DMS53 (cell line): ENCODE data around the gene DPP8.
"Not testable (repeated sequence)": the region's sequence is repeated elsewhere in the genome, so short reads cannot be mapped to it uniquely, and the experiment has no call there.

Experiments used
- DNase-seq: peaks from one replicate; lab custom pipeline; 2025; lab: John Stamatoyannopoulos, UW

DPP8 gene

DNA sequence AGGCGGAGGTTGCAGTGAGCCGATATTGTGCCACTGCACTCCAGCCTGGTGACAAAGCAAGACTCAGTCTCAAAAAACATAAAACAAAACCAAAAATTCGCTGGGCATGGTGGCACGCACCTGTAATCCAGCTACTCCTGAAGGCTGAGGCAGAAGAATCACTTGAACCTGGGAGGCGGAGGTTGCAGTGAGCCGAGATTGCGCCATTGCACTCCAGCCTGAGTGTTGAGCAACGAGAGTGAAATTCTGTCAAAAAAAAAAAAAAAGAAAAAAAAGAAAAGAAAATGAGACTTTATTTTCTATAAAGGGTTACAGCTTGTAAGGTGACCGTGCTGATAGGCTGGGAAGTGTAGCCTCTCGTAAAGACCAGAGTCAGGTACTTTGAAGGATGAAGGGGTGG, 6.7 kb upstream of the DPP8 start:
- DNase-seq: no peak

DNA sequence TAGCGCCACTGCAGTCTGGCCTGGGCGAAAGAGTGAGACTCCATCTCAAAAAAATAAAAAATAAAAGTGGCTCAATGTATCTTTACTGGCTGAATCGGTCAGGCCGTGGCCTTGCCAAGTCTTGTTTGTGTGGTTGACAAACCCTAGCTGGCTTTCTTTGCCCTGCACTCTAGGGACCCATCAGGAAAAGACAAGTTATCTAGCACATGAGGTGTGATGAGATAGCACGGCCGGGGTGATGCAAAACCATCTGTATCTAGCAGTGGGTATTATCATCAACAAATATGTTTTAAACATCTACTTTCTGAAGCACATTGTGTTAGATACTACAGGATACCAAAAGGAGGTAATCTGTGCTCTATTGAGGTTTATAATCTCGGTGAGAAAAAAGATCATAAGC, 3.9 kb upstream of the DPP8 start:
- no peak for DNase-seq

DNA sequence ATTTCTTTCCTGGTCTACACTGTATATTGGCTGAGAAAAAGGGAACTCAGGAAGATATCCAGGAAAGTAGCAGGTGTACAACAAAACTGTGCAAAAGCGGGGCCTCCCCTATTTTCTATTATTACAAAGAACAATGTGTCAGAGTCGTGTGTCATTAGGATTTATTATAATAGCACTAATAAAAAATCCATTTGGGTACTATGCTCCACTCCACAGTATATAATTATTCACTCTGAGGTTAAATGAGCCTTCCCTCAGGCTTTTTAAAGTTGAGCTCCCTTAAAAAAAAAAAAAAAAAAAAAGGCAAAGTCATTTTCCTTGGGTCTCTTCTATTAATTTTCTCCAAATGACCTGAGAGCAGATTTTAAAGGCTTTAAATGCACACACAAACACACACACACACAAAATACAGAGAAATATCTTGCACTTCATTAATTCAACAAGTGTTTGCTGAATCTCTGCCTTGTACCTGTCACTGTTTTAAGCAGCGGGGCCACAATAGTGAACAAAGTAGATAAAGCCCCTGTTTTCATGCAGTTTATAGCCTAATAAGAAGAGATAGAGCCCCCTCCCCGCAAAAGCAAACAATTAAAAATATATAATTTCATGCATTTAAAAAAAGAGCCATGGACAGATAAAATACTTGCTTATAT, 1.3 kb upstream of the DPP8 start:
- no peak for DNase-seq

DNA sequence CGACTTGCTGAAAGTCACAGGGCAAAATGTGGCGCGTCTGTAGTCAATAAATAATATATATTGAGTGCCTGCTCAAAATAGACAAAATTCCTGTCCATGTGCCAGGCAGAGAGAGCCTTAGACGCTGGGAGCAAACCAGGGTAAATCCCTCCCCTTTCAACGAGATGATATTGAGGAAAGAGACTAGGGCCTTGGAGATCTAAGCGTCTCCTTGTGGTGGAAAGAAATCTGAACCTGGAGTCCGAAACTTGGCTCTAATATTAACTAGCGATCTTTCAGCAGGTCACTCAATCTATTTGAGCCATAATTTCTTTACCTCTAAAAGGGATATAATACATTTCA, 348 bp upstream of the DPP8 start:
- no peak for DNase-seq

DNA sequence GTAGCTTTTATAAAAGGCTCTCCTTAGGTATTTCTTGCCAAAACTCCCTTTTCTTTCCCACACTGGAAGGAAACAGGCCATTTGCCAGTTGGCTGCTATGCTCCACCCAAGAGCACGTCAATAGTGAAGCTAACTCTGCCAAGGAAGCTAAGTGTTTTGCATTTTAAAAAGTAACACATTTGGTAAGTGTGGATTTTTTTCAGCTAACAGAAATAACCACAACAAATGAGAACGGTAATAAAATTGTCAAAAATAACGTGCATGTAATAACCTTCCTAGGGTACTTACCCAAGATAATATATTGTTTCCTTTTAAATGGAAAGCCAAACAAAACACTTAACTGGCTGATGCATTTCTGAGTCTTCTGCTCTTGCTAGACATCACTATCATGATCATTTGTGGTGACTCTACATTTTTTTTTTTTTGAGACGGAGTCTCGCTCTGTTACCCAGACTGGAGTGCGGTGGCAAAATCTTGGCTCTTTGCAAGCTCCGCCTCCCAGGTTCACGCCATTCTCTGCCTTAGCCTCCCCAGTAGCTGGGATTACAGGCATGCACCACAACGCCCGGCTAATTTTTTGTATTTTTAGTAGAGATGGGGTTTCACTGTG, 4.6 kb downstream of the DPP8 start:
- DNase-seq: no peak

DNA sequence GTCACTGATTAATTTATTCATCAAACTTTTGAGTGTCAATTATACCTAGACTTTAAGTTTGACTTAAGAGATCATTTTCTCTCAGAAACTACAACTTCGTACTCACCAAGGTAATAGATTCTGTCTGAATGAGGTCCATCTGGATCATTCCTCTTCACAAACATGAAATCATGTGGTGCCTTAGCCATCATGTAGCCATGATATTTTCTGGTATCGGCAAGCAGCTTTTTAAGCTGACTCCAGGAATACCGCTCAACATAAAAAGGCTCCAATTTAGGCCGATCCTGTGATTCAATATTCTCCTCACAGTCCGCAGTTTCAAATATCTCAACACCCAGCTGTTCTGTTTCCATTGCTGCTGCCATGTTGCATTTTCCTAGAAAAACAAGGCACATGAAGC, 5.3 kb downstream of the DPP8 start:
- DNase-seq: no peak

DNA sequence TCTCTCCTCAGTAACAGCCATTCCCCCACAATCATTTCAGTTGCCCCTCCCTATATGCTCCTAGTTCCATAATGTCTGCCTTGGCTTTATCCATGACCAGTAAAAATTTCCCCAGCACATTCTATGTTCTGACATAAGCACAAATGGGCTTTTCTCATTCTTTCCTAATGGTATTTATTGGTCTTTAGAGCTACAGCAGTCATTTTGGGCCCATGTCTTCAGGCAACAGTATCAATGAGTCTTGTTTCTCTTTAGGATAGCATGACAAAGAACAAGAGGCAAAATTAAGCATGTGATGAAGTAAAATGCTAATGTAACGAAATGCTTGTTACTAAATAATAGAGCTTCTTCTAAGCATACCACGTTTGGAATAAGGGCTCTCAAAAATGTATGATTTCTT, 8.2 kb downstream of the DPP8 start:
- no peak for DNase-seq

DNA sequence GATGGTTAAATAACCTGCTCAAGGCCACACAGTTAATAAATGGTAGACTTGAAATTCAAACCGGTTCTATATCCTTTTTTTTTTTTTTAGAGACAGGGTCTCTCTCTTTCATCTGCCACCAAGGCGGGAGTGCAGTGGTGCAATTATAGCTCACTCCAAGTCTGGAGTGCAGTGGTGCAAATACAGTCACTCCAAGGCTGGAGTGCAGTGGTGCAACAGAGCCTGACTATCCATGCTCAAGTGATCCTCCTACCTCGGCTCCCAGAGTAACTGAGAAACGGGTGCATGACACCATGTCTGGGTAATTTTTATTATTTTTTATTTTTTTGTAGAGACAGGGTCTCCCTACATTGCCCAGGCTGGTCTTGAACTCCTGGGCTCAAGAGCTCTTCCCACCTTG, 23.4 kb downstream of the DPP8 start:
- no peak for DNase-seq

DNA sequence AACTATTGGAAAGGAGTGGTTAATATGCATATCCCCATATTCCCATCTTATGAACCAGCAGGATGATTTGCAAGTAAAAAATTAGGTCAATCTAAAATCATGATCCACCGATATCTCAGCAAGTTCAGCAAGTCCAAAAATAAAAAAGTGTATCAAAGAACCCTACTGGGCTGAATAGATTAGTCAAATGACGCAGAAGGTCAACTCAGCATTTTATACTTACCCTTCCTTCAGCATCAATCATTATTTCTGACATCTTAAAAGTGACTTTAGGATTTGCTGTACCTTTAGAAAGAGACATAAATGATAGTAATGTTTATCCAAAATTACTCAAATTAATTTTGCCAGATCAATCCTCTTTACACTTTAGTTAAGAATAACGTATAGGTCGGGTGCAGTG, 32.6 kb downstream of the DPP8 start:
- DNase-seq: no peak

DNA sequence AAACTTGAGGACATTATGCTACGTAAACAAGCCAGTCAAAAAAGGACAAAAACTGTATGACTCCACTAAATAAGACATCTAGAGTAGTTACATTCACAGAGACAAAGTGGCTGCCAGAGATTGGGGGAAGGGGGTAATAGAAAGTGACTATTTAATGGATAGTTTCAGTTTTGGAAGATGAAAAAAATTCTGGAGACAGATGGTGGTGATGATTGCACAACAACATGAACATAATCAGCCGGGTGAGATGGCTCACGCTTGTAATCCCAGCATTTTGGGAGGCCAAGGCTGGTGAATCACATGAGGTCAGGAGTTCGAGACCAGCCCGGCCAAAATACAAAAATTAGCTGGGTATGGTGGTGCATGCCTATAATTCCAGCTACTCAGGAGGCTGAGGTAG, 40.6 kb downstream of the DPP8 start:
- DNase-seq: no peak

DNA sequence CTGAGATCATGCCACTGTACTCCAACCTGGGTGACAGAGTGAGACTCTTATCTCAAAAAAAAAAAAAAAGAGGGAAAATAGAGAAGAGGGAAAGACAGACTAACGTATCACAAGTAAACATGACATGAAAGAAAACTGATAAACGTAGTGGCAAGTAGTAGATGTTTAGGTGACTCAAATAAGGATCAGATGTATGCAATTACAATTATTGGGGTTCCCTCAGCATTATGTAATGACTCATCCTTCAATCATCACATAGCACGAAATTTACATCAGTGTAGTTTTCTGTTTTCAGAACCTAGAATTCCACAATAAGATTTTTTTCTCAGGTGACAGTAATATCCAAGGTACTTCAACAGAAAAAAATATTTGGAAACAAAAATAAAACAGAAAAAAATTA, 46.6 kb downstream of the DPP8 start:
- no peak for DNase-seq

DNA sequence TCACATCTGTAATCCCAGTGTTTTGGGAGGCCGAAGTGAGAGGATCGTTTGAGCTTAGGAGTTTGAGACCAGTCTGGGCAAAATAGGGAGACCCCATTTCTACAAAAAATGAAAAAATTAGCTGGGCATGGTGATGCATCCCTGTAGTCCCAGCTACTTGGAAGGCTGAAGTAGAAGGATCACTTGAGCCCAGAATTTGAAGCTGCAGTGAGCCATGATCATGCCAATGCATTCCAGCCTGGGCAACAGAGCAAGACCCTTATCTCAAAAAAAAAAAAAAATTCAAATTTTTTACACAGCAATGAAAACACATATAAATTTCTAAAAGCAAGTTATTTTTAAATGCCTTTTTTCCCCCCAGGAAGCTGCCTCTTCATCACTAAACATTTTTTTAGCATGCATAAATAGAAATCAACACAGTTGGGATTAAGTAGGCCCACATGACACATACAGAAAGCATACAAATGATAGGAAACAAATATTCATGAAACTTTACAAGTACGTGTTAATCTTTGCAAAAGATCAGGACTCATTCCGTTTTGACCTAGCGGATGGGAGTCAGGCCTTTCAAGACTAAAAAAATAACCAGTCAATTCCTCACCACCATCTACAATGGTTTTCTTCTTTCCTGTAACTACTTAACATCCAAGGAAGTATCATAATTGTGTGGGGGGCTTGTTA, 49.1 kb downstream of the DPP8 start:
- no peak for DNase-seq

DNA sequence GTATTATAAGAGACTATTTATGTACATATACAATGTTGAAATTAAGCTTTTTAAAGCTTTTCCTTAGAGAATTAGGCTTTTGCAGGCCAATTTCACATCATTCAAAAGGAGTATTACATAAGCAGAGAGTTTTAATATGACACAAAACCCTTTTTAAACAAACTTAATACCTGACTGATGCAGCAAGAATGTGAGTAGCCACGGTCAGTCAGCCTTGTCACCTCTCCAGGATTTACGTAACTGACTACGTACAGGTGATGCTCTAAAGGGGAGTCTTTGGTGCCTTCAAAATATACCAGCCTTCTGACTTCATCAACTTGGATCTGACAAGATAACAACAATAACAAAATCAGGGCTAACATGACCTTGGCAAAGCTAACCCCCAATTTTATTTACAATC, 50.6 kb downstream of the DPP8 start:
- DNase-seq: no peak

DNA sequence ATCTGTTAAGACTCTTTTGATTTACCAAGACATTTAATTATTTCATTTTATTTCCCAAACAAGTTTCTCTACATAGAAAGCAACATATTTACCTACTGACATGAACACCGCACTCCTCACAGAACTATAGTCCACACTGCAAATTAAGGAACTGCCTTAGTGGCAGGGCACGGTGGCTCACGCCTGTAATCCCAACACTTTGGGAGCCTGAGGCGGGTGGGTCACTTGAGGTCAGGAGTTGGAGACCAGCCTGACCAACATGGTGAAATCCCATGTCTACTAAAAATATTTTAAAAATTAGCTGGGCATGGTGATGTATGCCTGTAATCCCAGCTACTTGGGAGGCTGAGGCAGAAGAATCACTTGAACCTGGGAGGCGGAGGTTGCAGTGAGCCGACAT, 54.4 kb downstream of the DPP8 start:
- DNase-seq: not testable (repeated sequence)

DNA sequence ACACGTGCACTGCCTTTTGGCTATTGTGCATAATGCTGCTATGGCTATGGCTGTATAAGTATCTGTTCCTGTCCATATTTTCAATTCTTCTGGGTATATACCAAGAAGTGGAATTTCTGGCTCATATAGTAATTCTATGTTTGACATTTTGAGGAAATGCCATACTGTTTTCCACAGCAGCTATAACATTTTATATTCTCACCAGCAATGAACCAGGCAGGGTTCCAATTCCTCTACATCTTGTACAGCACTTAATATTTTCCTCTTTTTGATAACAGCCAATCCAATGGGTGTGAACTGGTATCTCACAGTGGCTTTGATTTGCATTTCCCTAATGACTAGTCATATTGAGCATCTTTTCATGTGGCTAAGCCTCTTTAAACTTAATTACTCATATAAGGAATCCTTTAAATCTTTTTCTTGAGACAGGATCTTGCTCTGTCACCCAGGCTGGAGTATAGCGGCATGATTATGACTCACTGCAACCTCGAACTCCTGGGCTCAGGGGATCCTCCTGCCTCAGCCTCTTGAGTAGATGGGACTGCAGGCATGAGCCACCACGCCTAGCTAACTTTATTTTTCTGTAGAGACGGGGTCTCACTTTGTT, 56.6 kb downstream of the DPP8 start:
- DNase-seq: no peak

DNA sequence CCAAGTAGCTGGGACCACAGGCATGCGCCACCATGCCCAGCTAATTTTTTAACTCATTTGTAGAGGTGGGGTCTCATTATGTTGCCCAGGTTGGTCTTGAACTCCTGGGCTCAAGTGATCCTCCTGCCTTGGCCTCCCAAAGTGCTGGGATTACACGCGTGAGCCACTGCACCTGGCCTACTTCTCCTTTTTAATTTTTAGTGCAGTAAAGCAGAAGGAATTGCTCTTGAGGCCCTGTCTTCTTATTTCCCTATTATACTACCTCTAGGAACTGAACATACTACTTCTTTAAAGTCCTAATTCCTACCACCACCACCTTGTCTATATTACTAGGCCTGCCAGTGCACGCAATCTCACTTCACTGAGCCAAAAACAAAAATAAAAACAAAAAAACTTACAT, 62.2 kb downstream of the DPP8 start:
- not testable (repeated sequence) for DNase-seq

DNA sequence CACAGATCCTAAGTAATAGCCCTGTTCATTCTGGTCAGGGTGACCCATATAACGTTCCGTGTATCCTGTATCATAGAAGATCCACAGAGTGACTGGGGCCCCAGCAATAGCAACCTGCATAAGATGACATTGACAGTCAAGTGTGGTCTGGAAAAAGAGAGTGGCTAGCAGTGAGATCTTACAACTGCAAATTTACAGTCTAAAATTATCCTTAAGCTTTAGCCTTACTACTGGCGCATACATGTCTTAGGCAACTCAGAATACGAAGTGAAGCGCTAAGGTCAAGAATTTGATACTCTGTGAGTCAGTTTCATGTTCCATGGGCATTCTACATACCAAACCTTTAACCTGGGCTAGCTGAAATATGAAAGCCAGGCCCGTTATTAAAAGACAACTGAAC, 65.5 kb downstream of the DPP8 start:
- no peak for DNase-seq

DNA sequence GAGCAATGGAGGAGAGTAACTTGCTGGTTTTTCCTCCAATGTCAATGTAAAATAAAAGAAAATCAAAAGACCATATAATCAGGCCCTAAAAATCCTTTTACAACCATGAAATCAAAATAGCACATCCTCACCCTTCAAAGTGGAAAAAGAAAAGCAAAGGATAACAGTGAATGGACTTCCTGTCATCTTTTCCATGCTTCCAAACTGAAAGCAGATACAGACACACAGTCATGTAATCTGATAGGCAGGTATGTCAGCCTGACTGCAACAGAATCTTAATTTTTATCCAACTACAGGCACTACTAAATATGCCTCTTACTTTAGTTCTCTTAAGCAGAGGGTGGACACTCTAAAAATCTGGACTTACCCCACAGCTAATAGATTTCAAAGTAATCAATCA, 66.9 kb downstream of the DPP8 start:
- DNase-seq: no peak

DNA sequence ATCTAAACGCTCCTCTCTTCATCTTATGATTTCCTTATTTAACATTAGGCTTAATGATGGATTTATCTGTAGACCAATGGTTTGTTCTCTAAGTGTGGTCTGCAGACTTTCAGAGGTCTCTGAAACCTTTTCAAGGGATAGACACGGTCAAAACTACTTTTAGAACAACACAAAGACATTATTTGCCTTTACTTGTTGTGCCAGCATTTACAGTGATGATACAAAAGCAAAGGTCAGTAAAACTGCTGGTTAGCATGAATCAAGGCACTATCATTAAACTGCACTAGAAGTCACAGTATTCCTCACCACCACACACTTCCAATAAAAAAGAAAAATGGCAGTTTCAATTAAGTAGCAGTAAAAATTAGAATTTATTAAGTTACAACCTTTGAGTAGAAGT, 70.3 kb downstream of the DPP8 start:
- DNase-seq: no peak

DNA sequence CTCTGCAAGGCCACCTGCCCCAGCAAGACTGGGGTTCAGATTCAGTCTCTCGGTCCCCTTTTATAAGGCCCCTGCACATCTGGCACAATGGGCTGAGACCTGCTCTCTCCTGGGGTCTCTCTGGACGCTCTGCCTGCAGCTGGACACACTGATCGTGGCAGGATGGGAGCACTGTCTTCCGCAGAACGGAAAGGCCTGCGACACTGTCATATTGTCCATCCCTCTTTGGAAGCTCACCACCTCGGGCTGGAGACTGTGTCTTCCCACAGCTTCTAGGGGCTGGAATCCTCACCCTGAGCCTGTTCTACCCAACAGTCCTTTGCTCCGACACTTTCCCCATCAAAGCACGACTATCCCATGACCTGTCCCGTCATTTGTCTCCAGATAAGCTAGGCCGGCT, 83.3 kb downstream of the DPP8 start:
- no peak for DNase-seq

DNA sequence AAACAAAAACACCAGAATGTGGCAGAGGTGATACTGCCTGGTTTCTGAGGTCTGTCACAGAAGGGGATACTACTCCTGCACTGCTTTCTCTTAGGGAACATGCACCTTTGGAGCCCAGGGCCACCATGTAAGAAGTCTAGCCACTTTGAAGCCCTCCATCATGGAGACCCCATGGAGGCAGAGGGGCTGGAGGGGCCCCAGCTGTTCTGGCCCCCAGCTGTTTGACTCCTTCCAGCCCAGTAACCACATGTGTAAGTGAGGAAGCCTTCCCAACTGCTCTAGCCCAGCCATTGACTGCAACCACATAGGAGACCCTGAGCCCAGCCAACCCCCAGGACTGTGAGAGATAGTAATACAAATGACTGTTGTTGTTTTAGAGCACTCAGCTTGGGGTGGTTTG, 85.8 kb downstream of the DPP8 start:
- no peak for DNase-seq

DNA sequence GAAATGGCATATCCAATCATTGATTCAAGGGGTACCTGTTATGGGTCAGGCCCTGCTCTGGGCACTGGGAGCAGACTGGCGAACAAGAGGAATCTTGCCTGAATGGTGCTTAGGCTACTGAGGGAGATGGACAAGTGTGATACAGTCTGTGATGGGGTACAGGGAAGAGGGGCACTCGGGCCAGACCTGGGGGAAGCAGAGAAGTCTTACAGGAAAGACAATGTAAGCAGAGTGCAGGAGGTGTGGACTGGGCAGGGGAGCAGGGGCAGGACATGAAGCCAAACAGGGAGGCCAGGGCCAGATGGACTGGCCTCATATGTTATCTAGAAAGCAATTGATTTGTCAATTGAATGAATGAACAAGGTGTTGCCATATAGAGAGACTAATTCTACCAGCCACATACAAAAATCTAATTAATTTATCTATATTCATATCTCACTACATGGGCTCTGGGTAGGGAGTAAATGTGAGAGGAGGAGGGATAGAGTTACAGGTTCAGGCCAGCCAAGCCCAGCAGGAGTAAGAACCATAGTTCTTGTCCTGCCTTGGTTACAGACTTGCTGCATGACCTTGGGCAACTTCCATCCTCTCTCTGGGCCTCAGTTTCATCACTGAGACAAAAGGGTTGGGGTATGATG, 91.2 kb downstream of the DPP8 start:
- DNase-seq: no peak

DNA sequence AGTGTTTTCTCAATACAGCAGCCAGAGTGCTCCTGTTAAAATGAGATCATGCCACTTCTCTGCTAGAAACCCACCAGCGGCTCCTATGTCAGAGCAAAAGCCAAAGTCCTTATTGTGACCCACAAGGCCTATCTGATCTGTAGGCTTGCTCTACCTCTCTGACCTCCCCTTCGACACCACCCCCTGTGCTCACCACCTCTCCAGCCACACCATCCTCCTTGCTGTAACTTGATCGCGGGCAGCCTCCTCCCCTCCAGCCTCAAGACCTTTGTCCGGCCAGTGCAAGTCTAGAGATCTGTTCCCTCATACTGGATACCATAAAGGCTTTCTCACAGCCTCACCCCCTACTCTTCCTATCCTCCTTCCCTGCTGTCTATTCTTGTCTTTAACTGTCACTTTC, 92.8 kb downstream of the DPP8 start:
- DNase-seq: no peak
